ENCODE measurements around the gene KRTAP22-2. TPM values are rescaled to one million over a fixed set of nuclear protein-coding genes. Genes with fewer than 3 reads are reported as not detected.

Gene KRTAP22-2
- total and polyA plus RNA-seq, 2 donors (not counting 1 experiment from before 2014, with no cell fraction given): not detected

GRCh38 chr21:30615199-30615598, 25.0 kb upstream of the KRTAP22-2 start:
- Histone ChIP-seq H3K9me3 (ENCODE audit: control extremely low read depth in 1 of 3, control insufficient read depth in 2 of 3, insufficient read depth in 1 of 3, low read length in 2 of 3) (peaks cover 0 to 3% (median 0%) of the 10 kb centered on the region in 3 donors), H3K4me1 (ENCODE audit: control insufficient read depth in 2 of 2, insufficient read depth in 2 of 2, low read length in 2 of 2) (no peaks in the 10 kb centered on the region), H3K27ac (ENCODE audit: low read length in 2 of 2) (no peak overlapping the region), H4K20me1 (ENCODE audit: control insufficient read depth, insufficient read depth, low read length, poor library complexity, severe bottlenecking) (no peaks in the 10 kb centered on the region), H3K79me2 (ENCODE audit: control insufficient read depth, insufficient read depth, low read length) (no peaks in the 10 kb centered on the region), H3K4me3 (ENCODE audit: control extremely low read depth in 1 of 5, extremely low read depth in 1 of 5, insufficient read depth in 1 of 5, low read depth in 2 of 5, low read length in 4 of 5) (no peak overlapping the region), H3K27me3 (replicated peaks in 1 of 4; ENCODE audit: control extremely low read depth in 1 of 4, control insufficient read depth in 3 of 4, insufficient read depth in 4 of 4, low read length in 3 of 4) (no peaks in the 10 kb centered on the region), H2AFZ (ENCODE audit: insufficient read depth, low read depth, low read length, poor library complexity, severe bottlenecking) (no peak overlapping the region), H3K4me2 (replicated peaks; ENCODE audit: low read depth, low read length, poor library complexity, severe bottlenecking) (no peak overlapping the region), H3K9ac (ENCODE audit: low read length) (no peak overlapping the region), H3K36me3 (replicated peaks in 1 of 2; ENCODE audit: control extremely low read depth in 1 of 2, control insufficient read depth in 1 of 2, extremely low read depth in 1 of 2, insufficient read depth in 2 of 2, low read length in 1 of 2) (no peaks in the 10 kb centered on the region)
- Mint-ChIP-seq H3K27me3 (no peaks in the 10 kb centered on the region), H3K4me1 (no peaks in the 10 kb centered on the region), H3K27ac (no peak overlapping the region), H3K9me3 (ENCODE audit: insufficient read depth) (peaks cover 9% of the 10 kb centered on the region), H3K4me3 (no peak overlapping the region)
- intact Hi-C loops (cut with micrococcal nuclease): no loop called here
- POLR2A ChIA-PET: no interaction called here
- ATAC-seq (ENCODE audit: low read depth) (no peak), DNase-seq (no peak)
- TF ChIP-seq, protein P1, sequence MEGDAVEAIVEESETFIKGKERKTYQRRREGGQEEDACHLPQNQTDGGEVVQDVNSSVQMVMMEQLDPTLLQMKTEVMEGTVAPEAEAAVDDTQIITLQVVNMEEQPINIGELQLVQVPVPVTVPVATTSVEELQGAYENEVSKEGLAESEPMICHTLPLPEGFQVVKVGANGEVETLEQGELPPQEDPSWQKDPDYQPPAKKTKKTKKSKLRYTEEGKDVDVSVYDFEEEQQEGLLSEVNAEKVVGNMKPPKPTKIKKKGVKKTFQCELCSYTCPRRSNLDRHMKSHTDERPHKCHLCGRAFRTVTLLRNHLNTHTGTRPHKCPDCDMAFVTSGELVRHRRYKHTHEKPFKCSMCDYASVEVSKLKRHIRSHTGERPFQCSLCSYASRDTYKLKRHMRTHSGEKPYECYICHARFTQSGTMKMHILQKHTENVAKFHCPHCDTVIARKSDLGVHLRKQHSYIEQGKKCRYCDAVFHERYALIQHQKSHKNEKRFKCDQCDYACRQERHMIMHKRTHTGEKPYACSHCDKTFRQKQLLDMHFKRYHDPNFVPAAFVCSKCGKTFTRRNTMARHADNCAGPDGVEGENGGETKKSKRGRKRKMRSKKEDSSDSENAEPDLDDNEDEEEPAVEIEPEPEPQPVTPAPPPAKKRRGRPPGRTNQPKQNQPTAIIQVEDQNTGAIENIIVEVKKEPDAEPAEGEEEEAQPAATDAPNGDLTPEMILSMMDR (IDR thresholded peaks at IDR 0.05): no peak
- no peak for TF ChIP-seq EZH2 (IDR thresholded peaks at IDR 0.05; ENCODE audit: borderline replicate concordance, insufficient read depth, low read depth, low read length, poor library complexity, severe bottlenecking)
- CTCF ChIA-PET: no interaction called here

- WGBS (ENCODE audit: insufficient coverage): 75% methylated on average over 2 of the region's 2 CpGs
Observed at GRCh38 chr21:30613836-30614235, 23.6 kb upstream of the KRTAP22-2 start, which contains the start of gene KRTAP6-1. KRTAP6-1 (minus strand) TSS chr21:30613930; CDS start chr21:30613904, 26 bp downstream.

More at GRCh38 chr21:30613836-30614235, 23.6 kb upstream of the KRTAP22-2 start, which contains the start of gene KRTAP6-1:
- Histone ChIP-seq H3K4me1 (ENCODE audit: control insufficient read depth in 2 of 2, insufficient read depth in 2 of 2, low read length in 2 of 2) (no peaks in the 10 kb centered on the region), H3K79me2 (ENCODE audit: control insufficient read depth, insufficient read depth, low read length) (no peaks in the 10 kb centered on the region), H3K9ac (ENCODE audit: low read length) (no peak within 1 kb of the TSS), H3K36me3 (replicated peaks in 1 of 2; ENCODE audit: control extremely low read depth in 1 of 2, control insufficient read depth in 1 of 2, extremely low read depth in 1 of 2, insufficient read depth in 2 of 2, low read length in 1 of 2) (no peaks in the 10 kb centered on the region), H3K27me3 (replicated peaks in 1 of 4; ENCODE audit: control extremely low read depth in 1 of 4, control insufficient read depth in 3 of 4, insufficient read depth in 4 of 4, low read length in 3 of 4) (no peaks in the 10 kb centered on the region), H3K27ac (ENCODE audit: low read length in 2 of 2) (no peak within 1 kb of the TSS), H4K20me1 (ENCODE audit: control insufficient read depth, insufficient read depth, low read length, poor library complexity, severe bottlenecking) (no peaks in the 10 kb centered on the region), H3K4me3 (ENCODE audit: control extremely low read depth in 1 of 5, extremely low read depth in 1 of 5, insufficient read depth in 1 of 5, low read depth in 2 of 5, low read length in 4 of 5) (no peak within 1 kb of the TSS), H3K4me2 (replicated peaks; ENCODE audit: low read depth, low read length, poor library complexity, severe bottlenecking) (no peak within 1 kb of the TSS), H3K9me3 (ENCODE audit: control extremely low read depth in 1 of 3, control insufficient read depth in 2 of 3, insufficient read depth in 1 of 3, low read length in 2 of 3) (peaks cover 0 to 3% (median 0%) of the 10 kb centered on the region in 3 donors), H2AFZ (ENCODE audit: insufficient read depth, low read depth, low read length, poor library complexity, severe bottlenecking) (no peak within 1 kb of the TSS)
- peaks cover 9% of the 10 kb centered on the region for H3K9me3 Mint-ChIP-seq (ENCODE audit: insufficient read depth)
- DNase-seq (no peak), ATAC-seq (ENCODE audit: low read depth) (no peak)
- TF ChIP-seq, protein P1 (IDR thresholded peaks at IDR 0.05): no peak
- no peak for TF ChIP-seq EZH2 (IDR thresholded peaks at IDR 0.05; ENCODE audit: borderline replicate concordance, insufficient read depth, low read depth, low read length, poor library complexity, severe bottlenecking)
- ChIA-PET POLR2A (no interaction called here), CTCF (no interaction called here)
- no peaks in the 10 kb centered on the region for H3K27me3 Mint-ChIP-seq
- no peak within 1 kb of the TSS for H3K27ac Mint-ChIP-seq
- H3K4me1 Mint-ChIP-seq: no peaks in the 10 kb centered on the region
- intact Hi-C loops (cut with micrococcal nuclease): no loop called here
- no peak within 1 kb of the TSS for H3K4me3 Mint-ChIP-seq

All from B cell (primary cell).